ENCODE measurements around the gene ANTXR1.

- TF ChIP-seq CTCF (conservative IDR thresholded peaks at IDR 0.05; ENCODE audit: low read length), result no peak
- TF ChIP-seq EZH2phosphoT487 (IDR thresholded peaks at IDR 0.05; ENCODE audit: borderline replicate concordance), result no peak
These were observed 20.0 kb upstream of the ANTXR1 start for GRCh38 chr2:68992933-68993332.
